Dermis blood vessel endothelial cell (primary cell): Measurements from ENCODE around the gene CTRB1. TPM values are rescaled to one million over a fixed set of nuclear protein-coding genes. Genes with fewer than 3 reads are reported as not detected.
"Not testable (repeated sequence)": the region's sequence is repeated elsewhere in the genome, so short reads cannot be mapped to it uniquely, and the experiment has no call there.

Source experiments
- DNase-seq: peaks from one replicate; pipeline ENCODE4 v3.0.0; 2010
- total RNA-seq: library from RNA; depleted of rRNA; stranded (reverse); fragments of >200 nt; gene quantifications from 2 replicates; pipeline ENCODE4 v1.2.3, GENCODE V29; 2014

The CTRB1 gene
- total RNA-seq, 1 donor from 2014 or later = not detected

DNA sequence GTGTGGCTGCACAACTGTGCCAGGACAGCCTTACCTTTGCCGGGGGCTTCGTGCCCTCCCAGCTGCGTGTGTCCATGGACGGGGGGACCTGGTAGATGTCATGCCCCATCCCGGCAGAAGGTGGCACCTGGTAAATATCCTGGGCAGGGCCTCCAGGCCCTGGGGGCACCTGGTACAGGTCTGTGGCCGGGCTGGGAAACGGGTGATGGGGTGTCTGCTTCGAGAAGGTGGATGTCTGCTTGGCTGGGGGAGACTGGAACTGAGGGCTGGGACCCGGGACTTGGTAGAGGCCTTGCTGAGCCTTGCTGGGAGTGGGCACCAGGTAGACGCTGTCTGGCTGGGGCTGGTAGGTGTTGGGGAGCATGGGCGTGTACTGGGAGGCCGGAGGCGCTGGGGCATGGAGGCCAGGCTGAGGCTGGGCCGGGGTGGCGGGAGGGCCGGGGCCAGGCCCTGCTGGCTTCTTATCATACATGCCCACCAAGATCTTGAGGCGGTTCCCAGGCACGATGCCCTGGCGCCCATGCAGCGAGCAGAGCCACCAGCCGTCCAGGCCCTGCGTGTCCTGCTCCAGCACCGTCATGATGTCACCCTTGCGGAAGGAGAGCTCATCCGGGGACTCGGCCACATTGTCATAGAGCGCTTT is 23.8 kb downstream of the CTRB1 start:
- not testable (repeated sequence) for DNase-seq

DNA sequence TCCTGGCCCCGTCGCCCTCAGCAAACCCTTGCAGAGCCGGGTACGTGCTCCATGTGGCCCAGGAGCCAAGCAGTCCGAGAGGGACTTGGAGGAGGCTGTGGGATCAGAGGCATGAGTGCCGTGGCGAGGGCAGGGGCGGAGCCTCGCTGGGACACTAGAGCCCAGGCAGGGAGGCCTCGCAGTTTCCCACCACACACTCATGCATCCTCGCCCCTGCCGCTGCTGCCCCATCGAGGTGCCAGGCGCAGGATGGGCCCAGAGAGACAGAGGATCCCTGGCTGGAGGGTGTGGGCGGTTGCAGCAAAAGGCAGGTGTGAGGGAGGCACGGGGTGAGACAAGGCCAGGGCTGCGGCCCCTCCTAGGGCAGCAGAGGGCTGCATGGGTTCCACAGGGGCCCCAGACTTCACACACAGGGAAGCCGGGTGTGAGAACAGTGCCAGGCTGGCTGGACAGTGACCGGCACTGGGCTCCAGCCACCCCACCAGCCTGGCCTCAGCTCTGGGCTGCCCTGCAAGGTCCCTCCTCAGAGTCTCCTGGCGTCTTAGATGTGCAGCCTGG is 25.0 kb downstream of the CTRB1 start:
- no peak for DNase-seq

DNA sequence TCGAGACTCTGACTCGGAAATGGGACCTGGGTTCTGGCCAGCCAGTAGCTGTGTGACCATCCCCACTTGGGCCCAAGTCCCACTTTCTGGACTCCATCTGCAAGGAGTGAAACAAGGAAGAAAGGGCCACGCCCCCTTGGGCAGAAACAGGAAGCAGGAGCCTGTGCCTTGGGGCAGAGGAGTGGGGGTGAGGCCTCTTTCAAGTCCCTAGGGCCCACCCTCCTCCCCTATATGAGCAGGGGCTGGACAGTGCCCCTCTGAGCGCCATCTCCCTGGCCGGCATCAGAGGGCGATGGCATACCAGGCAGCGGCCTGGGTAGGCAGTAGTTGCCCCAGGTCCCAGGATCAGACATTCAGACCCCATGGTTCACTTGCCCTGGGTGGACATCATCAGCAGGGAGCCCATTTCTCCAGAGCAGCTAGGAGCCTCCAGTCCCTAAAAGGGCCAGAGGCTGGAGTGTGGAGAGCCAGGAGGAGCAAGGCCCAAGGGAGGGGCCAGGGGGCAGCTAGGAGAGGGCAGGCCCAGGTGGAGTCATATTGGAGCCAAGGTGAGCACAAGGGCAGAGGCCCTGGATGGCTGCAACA is 25.5 kb downstream of the CTRB1 start:
- peak; percentile 66 for DNase-seq

DNA sequence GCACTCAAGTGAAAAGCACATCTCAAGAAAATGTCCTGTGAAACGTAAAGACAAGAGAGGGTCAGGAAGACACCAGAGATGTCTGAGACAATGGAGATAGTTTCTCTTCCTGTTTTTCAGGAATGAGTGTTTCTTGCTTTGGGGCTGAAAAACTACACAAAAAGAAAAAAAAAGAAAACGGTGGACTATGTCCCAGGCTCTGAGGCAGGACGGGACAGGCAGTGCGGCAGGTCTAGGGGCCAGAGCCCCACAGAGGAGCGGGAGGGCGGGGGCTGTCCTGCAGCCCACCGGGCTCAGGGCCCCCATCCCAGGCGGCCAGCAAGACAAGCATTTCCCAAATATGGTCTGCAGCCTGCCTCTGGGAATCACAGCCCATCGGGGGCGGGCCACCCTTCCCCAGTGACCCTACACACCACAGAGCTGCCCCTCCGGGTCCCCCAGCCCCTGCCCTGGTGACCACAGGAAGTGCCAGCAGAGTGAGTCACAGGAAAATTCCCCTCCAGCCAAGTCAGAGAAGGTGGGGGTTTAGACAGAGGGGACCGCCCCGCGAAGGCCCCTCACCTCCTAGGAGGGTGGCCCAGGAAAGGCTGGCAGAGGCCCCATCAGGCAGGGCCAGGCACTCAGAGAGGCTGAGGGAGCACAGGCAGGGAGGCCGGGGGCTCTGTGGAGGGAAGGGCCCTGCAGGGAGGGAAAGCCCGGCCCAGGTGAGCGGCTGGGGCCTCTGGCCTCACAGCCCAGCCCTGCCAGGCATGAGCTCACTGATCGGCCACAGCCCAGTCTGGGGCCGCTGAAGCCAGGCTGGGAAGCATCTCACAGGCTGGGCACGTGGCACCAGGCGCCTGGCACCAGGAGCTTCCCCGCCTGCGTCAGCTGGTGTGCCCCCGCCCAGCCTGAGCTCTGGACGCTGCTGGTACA is 26.3 kb downstream of the CTRB1 start:
- peak; percentile 95 for DNase-seq

DNA sequence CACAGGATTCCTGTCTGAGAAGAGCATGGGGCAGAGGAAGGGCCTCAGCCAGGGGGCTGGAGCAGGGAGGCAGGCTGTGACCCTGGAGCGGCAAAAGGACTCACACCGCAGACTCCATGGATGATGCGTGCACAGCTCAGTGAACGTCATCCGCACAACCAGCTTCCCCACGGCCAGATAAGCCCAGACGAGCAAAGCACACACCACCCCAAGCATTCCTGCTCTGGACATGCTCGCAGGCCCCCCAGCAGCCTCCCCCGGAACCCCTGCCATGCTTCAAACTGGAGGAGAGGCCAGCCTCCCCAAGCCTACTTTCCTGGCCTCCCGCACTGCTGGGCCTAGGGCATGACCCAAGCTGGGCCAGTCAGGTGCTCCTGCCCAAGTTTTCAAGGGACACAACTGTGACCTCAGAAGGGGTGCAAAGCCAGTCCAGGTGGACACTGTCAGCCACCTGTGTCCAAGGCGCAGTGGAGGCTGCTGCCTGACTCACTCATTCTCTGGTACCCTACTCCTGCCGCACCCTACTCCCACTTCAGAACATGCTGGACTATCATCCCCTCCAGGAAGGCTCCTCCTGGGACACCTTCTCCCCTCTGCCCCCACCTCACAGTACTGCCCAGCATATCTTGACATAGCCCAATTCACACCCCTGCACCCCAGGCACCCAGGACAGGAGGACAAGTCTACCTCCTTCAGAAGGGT is 27.9 kb downstream of the CTRB1 start:
- peak; percentile 56 for DNase-seq

DNA sequence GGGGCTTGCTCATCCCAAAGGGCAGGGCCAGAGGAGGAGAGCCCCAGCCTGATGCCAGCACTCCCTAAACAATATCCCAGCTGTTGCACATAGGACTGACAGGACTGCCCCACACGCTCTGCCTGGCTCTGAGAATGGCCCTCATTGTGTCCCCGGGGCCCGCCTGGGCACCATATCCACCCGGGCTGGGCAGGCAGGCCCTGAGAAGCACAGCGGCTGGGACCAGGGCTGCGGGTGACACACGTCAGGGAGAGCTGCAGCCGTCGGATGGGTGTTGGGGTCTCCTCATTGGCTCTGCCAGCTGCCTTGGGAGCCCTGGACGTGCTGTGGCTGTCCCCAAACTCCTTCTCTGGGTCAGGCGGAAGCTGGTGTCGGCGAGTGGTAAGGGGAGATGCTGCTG is 28.5 kb downstream of the CTRB1 start:
- no peak for DNase-seq

DNA sequence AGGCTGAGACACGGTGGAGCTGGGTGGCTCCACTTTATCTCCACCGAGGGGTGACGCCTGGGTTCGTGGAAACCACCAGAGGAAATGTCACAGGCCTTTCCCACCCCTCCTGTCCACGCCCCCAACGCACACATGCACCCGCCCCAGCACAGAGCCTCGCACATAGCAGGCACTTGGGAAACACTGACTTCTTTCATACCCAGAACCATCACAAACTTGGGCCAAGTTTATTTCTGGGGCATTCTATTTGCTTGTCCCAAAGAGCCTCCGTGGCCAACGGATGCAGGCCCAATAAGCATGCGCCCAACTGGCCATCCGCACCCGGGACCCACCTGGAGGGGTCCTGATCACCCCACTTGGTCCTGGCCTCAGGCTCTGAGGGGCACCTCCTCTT is 29.4 kb downstream of the CTRB1 start:
- DNase-seq = no peak

DNA sequence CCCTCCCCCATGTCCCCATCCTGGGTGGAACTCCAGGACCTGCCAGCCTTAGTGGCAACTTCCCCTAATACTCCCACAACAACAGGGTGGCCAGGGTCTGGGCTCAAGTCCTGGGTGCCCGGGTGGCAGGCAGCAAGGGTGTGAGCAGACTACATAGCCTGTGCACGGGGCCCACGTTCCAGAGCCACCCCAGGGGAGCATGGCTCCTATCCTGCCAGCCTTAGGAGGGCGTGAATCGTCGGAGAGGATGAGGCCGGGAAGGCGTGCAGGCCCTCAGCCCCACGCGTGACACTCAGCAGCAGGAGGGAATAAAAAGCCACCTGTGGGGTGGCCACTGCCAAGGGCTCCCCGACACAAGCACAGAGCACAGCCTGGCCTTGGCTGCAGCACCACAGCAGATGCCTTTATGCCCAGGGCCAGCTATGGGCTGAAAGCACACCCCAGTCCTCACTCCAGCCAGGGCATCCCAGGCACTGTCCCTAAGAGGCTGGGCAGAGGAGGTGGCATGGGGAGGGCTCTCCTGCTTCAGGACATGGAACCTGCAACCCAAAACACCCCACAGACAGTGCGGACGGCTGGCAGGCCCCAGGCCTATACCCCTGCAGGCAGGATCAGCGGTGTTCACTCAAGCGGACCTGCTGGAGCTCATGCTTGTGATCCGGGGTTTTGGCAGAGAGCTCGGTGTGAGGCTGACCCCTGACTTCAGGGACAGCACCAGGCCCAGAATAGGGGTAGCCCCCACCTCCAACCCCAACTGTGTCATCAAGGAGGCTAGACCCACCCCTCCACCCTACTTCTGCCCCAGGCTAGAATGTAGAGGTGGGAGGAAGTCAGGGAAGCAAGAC is 30.0 kb downstream of the CTRB1 start:
- DNase-seq = no peak

DNA sequence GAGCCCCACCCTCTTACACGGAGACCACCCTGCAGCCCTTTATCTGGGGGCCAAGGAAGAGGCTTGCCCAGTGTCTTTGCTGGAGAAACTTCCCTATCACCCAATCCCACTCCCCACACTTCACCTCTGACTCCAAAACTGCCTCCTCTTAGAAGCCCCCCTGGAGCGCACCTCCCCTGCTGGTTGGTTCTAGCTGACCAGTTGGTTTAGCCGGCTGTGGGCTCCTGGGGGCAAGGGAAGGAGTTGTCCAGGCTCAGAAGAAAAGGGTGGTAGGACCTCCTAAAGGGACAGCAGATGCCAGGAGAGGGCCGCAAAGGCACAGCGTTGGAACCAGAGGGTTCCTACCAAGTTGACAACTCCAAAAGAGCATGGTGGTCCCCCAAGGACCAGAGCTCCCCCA is 30.7 kb downstream of the CTRB1 start:
- no peak for DNase-seq

DNA sequence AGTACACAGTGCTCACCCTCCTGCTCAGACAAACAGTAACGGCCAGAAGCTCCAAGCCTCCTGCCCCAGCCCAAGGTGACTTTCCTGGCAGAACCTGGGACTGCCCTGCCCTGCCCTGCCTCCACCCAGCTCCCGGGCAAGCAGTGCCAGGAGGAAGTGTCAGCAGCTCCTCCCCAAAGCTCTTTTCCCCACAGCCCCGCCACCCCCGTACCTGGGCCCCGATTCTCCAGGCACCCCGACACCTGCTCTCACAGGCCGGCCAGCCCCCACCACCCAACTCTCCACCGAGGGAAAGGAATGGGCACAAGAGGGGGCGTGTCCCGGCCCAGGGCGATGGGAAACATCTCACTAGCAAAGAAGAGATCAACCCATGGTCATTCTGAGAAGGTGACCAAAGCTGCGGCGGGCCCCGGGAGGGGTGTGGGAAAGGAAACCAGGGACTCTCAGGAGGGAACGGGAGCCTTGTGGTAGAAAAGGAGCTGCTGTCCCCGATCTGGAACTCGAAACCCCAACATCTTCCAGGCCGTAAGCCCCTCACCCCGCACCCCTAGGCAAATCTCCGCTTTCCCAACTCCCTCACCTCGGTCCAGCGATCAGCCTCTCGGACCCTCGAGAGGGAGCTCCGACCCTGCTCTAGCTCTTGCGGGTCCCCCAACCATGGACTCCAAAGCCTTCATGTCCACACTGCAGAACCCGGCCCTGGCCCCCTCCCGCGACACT is 31.5 kb downstream of the CTRB1 start:
- DNase-seq = no peak

DNA sequence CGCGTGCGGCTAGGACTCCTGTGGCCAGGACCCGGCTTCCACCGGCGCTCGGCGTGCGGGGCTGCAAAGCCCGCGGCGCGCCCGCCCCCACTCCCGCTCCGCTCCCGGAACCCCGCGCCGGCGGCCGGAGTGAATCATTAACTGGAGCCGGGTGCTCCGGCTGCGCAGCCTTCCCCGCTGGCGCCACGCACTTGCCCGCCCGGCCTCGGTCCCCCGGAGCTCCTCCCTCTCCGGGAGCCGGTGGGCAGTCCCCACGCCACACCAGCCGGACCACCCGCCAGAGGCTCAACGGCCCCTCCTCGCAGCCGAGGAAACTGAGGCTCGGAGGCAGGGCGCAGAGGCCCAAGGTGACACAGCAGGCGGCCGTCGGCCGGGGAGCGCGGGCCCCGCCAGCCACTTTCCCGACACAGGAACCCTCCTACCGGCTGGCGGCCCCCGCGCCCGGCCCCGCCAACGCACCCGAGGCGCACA is 32.1 kb downstream of the CTRB1 start:
- DNase-seq = peak; percentile 53

DNA sequence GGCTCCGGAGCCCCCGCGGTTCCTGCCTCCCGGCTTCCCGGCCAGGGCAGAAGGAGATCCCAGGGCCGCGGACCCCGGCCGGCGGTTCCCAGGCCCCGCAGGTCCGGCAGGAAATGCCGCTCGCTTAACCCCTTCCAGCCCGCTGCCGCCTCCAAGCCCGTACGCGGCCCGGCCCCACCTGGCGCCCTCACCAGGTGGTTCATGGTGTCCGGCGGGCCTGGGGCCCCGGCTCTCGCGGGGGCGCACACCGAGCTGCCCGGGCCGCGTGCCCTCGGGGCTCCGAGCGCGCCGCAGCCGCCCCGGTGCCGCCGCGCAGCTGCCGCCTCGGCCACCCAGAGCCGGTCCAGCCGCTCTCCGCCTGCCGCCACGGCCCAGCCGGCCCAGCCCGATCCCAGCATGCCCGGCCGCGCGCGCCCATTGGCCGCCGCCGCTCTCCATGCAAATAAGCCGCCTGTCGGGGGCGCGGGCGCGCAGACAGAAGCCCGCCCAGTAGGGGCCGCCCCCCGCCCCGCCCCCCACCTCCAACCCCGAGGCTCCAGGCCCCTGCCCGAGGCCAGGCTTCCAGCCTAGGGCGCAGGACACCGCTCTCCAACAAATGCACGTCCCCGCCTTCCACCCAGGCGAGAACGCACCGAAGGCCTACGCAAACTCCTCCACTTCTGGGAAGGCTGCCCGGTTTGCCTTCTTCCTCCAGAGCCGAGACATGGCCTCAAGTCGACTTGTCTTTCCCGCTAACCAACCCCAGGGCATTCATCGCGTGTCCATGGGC is 32.7 kb downstream of the CTRB1 start, which contains the start of gene BCAR1:
Gene BCAR1 (minus strand): TSS at position 345 of the 769 bp plus-strand sequence. CDS start 142 bp downstream, at position 203.
- DNase-seq = peak; percentile 93

DNA sequence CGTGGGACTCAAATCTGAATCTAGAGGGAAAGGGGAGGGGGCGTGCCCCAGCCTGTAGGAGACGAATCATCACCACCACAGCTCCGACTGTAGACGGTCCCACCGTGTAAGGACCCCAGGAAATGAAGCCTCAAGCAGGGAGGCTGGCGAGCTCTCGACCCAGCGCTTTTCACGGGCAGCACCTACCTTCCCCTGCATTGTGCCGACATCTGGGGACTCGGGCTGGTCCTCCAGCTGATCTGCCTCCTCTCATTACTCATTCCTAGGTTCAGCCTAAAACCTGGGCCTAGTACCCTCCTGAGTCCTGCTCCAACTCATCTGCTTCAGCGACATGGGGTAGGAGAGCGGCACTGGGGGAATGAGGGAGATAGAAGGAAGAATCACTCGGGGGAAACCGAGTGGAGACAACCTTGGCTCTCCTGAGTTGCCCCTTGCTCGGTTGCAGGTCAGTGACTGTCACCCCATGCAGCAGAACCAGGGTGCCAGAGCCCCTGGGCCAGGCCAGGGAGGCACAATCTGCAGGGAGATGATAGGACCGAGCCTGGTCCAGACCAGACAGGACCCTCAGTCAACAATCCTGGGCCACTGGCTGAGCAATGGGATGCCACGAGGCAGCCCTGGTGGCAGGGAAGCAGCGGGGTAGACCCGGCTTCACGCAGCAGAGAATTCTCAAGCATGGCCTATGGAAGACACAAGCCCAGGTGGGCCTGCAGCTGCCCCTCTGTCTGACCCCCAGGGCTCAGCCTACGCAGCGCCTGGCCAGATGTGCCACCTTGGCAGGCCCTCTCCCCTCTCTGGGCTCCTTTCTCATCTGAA is 33.5 kb downstream of the CTRB1 start:
- DNase-seq = no peak

DNA sequence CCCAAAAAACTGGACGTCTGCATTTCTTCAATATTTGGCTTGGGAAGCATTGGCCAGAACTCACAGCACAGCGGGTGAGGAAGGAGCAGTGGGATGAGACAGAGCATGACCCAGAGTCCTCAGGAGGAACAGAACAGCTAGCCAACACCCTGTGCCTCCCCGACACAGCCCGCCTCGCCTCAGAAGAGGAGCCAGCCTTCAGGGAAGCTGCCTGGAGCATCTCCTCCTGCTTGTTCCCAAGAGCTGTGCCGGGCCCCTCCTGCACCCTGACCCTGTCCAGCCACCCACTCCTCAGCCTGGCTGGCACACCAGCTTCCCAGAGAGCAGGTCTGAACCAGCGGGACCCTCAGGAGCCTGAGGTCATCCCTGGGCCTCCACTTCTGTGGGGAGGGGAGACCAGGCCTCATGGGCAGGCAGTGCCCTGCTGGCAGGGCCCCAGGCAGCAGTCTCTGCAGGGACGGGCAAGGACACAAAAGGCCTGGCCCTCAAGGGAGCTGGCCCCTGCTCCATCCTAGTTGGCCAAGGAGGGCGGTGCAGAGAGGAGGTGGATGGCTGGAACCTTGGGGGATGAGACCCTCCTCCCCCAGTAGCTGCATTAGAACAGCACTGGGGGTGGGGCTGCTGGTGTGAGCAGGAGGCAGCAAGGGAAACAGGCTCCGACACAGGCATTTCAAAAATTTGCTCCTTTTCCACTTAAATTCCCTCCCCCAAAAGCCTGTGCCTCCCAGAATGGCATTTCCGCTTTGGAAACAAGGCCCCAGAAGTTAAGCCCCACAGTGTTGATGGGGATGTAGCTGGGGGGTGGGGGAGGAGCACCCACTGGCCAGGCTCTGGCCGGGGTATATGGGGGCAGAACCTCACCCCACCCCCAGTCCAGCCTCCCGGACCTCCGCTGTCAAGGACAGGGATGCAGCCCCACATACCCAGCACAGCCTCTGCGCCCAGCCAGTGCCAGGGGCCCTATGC is 34.4 kb downstream of the CTRB1 start:
- peak; percentile 81 for DNase-seq

DNA sequence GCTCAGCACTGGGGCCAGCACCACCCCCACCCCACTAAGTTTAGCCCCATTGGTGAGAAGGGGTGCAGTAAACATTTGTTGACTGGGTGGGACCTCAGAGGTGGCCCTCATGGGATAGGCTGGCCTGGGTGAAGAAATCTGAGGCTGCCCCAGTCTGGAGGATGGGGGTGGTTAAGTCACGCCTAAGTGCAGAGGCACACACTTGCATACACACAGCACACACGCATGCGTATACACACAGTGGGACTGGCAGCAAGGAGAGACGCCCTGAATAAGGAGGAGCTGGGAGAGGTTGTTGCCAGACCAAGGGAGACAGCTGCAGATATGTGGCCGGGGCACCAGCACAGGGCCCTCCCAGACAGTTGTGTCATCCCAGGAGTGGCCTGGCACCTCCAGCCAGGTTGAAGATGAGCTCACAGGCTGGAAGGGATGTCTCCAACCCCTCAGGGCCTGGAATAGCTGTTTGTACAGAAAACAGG is 35.6 kb downstream of the CTRB1 start:
- DNase-seq = peak; percentile 75

DNA sequence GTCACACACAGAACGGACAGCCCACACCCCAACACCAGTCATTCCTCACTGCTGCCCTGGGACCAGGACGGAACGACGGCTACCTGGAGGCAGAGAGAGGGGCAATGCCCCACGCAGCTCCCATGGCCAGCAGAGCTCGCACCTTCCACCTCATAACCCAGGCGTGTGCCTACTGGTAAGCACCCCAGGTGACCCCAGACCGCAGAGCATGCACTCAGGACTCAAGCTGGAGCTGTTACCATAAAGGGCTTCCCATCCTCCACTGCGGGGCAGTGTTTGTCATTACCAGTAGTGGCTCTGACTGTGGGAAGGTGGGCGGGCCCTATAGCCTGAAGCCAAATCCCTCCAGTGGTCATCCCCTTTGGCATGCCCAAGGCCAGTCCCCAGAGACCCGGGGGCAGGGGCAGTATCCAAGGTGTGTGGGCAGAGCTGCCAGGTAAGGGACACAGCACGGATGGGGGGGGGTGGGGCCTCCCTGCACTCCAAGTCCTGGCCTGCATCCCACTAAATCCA is 37.3 kb downstream of the CTRB1 start:
- DNase-seq = peak; percentile 67

DNA sequence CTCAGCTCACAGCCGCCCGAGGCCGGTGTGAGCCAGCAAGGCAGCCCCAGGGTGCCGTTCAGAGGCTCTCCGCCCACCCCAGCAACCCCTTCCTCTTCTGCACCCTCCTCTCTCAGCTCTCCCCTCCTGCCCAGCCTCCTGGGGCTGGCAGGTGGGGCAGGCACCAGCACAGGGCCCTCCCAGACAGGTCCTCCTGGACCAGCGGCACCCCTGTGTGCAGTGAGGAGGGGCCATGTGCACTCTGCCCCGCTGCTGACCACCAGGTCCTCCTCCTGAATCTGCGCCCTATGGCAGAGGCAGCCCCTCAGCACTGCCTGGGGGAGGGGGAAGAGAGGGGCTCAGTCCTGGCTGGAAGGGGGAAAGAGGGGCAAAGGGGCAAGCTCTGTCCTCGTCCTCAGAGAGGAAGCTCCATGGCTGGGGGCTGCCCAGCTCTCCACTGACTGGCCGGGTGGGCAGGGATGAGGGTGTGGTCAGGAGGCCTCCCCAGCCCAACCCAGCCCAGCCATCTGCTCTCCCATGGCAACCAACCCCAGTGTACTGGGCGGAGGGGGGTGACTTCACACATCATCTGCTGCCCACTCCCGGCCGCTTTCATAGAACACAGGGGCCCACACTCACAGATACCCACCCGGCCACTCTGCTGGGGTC is 38.0 kb downstream of the CTRB1 start:
- peak; percentile 71 for DNase-seq
